Measurements from ENCODE around the gene STAT4.
A peak's percentile ranks its signal among the peaks of the same experiment; 100 is the strongest.

STAT4 gene

DNA sequence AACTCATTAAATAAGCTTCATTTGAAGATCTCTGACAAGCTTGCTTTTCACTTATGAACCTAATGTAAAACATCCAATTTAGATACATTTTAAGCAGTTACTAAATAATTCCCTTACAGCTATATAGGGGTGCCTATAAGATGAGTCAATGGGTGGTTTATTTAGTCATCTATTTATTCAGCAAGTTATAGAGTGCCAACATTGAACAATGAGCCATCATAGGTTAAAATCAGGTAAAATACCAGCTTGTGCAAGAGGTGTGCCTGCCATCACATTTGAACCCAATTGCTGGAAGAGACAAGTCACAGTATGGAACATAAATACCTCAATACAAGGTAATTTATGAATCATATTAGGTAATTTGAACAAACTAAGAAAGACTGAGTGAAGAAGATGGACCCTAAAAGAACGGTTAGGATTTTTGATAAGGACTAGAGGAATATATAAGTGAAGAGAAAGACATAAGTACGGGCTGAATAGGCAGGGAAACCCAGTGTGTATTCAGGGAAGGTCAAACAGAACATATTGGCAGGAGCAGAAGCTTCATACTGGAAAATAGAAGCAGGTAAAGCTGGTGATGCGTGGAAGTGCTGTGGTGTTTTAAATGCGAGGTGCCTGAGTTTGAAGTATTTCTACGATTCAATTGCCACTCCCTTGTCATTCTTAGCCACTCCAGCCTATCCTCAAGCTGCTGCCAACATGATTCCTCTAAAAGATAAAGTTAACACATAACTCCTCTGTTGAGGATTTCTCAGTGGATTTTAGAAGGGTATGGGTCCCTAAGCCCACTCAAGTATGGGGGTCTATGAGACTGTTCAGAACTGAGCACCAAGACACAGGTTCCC, 18.9 kb upstream of the STAT4 start:
- no peak for DNase-seq (ENCODE audit: extremely low read depth, insufficient read length)
- H3K4me3 ChIP-seq (replicated peaks; ENCODE audit: low read depth, low read length), result no peak overlapping the region
- no peaks in the 10 kb centered on the region for H3K36me3 ChIP-seq (ENCODE audit: control insufficient read depth, insufficient read depth, low read length)
- no peaks in the 10 kb centered on the region for H3K27me3 ChIP-seq (replicated peaks; ENCODE audit: control insufficient read depth, insufficient read depth, low read length)
- TF ChIP-seq, protein P1, sequence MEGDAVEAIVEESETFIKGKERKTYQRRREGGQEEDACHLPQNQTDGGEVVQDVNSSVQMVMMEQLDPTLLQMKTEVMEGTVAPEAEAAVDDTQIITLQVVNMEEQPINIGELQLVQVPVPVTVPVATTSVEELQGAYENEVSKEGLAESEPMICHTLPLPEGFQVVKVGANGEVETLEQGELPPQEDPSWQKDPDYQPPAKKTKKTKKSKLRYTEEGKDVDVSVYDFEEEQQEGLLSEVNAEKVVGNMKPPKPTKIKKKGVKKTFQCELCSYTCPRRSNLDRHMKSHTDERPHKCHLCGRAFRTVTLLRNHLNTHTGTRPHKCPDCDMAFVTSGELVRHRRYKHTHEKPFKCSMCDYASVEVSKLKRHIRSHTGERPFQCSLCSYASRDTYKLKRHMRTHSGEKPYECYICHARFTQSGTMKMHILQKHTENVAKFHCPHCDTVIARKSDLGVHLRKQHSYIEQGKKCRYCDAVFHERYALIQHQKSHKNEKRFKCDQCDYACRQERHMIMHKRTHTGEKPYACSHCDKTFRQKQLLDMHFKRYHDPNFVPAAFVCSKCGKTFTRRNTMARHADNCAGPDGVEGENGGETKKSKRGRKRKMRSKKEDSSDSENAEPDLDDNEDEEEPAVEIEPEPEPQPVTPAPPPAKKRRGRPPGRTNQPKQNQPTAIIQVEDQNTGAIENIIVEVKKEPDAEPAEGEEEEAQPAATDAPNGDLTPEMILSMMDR (IDR thresholded peaks at IDR 0.05; ENCODE audit: insufficient read depth, low read length, poor library complexity, severe bottlenecking), result no peak

DNA sequence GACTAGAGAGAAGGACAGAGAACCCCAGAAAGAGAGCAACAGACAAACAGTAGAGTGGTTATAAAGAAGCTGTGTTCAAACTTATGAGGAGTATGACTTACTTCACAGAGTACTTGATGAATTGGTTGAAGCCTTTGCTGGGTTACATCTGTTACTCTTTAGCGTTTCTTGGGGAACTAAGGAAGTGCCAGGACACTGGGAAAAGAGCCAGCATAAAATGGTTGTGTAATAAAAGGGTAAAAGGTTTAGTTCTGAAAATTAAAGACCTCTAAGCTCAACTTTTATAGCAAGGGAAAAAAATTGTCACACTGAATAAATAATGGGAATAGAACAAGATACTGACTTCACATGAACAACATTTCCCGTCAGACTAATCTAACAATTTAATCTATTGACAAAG, 17.0 kb upstream of the STAT4 start:
- H3K27me3 ChIP-seq (replicated peaks; ENCODE audit: control insufficient read depth, insufficient read depth, low read length), result no peaks in the 10 kb centered on the region
- TF ChIP-seq, protein P1 (IDR thresholded peaks at IDR 0.05; ENCODE audit: insufficient read depth, low read length, poor library complexity, severe bottlenecking), result no peak
- H3K36me3 ChIP-seq (ENCODE audit: control insufficient read depth, insufficient read depth, low read length), result no peaks in the 10 kb centered on the region
- no peak overlapping the region for H3K4me3 ChIP-seq (replicated peaks; ENCODE audit: low read depth, low read length)
- DNase-seq (ENCODE audit: extremely low read depth, insufficient read length), result no peak

DNA sequence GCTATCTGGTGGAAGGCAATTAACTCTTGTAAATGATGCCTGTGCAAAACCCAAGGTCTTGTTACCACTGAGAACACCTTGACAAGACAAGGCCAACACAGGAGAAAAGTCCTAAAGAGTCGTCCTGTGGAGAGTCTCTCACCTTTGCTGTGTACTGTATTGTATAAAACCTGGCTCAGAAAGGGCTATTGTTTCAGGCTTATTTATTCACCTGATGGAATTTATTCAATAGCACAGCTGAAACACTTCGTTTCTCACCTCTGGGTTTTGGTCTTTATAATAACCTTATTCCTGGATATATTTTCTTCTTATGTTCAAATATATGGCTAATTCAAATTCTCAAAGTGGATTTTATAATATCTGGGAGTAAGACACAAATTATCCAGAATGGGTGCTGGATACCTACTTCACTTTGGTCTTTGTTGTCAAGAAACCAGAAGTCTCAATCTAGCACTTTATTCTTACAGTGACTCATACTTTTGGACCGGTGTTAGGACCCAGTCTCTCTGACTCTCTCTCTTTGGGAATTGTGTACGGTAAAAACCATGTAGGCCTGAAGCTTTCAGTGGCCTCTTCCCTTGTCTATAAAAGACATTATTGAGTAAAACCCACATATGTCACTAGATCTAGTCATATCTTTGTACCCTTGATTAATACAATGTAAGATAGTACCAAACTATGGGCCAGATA, 16.1 kb upstream of the STAT4 start:
- Histone ChIP-seq H3K27me3 (replicated peaks; ENCODE audit: control insufficient read depth, insufficient read depth, low read length) (no peaks in the 10 kb centered on the region), H3K4me3 (replicated peaks; ENCODE audit: low read depth, low read length) (no peak overlapping the region), H3K36me3 (ENCODE audit: control insufficient read depth, insufficient read depth, low read length) (no peaks in the 10 kb centered on the region)
- TF ChIP-seq, protein P1 (IDR thresholded peaks at IDR 0.05; ENCODE audit: insufficient read depth, low read length, poor library complexity, severe bottlenecking), result no peak
- no peak for DNase-seq (ENCODE audit: extremely low read depth, insufficient read length)

DNA sequence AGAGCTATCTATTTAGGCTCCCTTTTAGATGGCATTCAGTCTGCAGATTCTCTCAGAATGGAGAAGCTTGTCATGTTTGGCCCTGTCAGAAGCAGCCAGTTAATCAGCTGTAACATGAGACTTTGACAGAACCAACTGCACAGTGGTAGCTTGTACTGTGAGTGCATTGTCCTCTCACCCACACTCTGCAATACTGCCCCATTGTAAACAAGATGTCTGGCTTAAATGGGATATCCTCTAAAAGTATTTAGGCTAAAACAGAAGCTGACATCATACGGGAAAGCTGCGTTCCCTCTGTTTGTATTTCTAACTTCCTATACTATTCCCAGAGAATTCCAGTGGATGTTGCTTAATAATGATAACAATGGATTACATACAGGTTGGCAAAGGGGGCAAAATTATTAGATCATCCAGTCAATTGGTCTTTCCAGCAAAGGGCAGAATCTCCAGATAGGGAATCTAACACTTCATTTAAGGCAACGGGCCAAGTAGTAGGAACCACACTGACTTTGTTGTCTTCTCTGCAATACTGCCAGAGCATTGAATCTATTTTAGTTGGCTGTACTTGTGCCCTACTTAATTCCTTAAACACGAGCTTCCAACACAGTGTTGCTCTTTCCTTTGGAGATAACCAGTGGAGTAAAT, 15.4 kb upstream of the STAT4 start:
- no peak overlapping the region for H3K4me3 ChIP-seq (replicated peaks; ENCODE audit: low read depth, low read length)
- no peak for DNase-seq (ENCODE audit: extremely low read depth, insufficient read length)
- TF ChIP-seq, protein P1 (IDR thresholded peaks at IDR 0.05; ENCODE audit: insufficient read depth, low read length, poor library complexity, severe bottlenecking), result no peak

DNA sequence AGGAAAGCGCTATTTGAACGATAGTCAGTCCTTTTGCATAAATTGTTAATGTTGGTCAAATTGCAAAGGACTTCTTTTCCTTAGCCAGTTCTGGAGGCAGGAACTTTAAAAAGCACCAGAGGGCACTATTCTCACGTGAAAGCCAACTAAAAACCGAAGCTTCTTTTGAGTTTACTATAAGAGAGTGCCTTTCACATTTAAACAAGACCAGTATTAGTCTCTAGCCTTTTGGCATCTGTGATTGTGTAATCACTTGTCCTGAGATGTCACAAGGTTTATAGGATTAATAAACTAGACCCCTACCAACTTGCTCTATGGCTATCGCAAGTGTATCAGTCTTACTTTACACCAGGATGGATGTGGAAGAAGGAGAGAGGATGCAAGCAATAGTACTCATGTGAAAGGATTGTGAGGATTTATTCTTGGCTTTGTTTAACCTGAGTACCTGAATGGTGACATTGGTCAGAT, 14.4 kb upstream of the STAT4 start:
- no peak overlapping the region for H3K4me3 ChIP-seq (replicated peaks; ENCODE audit: low read depth, low read length)
- no peak for DNase-seq (ENCODE audit: extremely low read depth, insufficient read length)
- H3K27me3 ChIP-seq (replicated peaks; ENCODE audit: control insufficient read depth, insufficient read depth, low read length), result no peaks in the 10 kb centered on the region
- H3K36me3 ChIP-seq (ENCODE audit: control insufficient read depth, insufficient read depth, low read length), result no peaks in the 10 kb centered on the region
- TF ChIP-seq, protein P1 (IDR thresholded peaks at IDR 0.05; ENCODE audit: insufficient read depth, low read length, poor library complexity, severe bottlenecking), result peak; percentile 44

More for the DNA sequence above, 15.4 kb upstream of the STAT4 start:
- Histone ChIP-seq H3K27me3 (replicated peaks; ENCODE audit: control insufficient read depth, insufficient read depth, low read length) (no peaks in the 10 kb centered on the region), H3K36me3 (ENCODE audit: control insufficient read depth, insufficient read depth, low read length) (no peaks in the 10 kb centered on the region)

Measured in GM06990 (cell line).